Stromal cell of bone marrow (primary cell): ENCODE results near the gene MYCBPAP.

Experiments
- DNase-seq: peaks from one replicate; pipeline ENCODE4 v3.0.0-alpha.2; 2012; ENCODE audit warnings: low read depth

MYCBPAP gene

DNA sequence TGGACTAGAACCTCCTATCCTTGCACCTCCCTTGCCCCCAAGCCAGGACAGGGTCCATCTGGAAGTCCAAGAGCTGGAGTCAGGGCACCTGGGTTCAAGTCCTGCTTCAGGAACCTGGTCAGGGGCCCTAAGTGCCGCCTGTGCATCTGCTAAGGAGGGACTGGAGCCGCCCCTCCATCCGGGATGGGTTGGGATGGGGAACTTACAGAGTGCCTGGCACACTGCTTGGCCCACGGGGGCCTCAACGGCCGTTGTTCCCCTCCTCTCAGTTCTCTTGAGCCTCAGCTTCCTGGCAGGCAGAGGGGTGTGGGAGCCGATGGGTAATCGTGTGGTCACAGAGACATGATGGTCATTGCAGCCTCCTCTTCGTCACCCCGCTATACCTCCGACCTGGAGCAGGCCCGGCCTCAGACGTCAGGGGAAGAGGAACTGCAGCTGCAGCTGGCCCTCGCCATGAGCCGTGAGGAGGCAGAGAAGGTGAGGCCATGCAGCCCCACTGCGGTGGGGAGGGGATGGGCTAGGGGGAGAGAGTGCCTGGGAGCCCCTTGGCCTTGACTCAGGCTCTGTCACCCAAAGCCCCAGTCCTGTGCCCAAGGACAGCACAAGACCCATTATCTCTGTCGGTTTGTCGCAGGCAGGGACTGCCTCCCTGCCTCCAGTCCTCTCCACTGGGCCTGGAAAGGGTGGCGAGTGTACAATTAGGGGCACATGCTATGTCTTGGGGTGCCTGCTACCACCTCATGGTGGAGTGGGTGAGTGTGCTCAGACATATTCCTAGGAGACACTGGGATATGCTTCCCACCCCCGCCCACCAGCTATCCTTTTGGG, 29.7 kb downstream of the MYCBPAP start:
- no peak for DNase-seq

DNA sequence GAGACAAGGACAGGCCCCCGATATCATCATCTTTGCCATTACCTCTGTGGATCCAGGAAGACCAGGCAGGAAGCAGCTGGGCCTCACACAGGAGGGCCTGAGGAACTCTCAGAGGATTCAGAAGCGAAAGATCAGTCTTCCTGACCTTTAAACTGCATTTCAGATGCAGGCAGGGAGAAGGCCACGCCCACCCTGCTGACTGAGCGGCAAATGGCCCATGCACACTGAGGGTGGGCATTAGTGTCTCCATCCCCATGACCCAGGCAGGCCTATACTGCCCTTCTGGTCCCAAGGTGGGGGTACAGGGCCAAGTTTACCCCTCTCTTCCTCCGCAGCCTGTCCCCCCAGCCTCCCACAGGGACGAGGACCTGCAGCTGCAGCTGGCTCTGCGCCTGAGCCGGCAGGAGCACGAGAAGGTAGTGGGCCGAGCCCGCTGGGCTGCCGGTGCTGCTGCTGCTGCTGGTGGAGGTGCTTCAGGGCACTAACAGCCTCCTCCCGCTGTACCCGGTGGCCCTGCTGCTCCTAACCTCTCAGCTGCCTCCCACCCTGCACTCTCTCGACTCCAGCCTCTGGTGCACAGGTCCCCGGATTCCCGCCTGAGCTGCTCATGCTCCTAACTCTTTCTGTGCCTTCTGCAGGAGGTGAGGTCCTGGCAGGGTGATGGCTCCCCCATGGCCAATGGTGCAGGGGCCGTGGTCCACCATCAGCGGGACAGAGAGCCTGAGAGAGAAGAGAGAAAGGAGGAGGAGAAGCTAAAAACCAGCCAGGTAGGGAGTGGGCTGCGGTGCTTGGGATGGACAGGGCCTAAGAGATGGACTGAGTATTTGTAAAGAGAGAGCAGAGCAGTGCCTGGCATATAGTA, 30.5 kb downstream of the MYCBPAP start:
- DNase-seq: no peak

DNA sequence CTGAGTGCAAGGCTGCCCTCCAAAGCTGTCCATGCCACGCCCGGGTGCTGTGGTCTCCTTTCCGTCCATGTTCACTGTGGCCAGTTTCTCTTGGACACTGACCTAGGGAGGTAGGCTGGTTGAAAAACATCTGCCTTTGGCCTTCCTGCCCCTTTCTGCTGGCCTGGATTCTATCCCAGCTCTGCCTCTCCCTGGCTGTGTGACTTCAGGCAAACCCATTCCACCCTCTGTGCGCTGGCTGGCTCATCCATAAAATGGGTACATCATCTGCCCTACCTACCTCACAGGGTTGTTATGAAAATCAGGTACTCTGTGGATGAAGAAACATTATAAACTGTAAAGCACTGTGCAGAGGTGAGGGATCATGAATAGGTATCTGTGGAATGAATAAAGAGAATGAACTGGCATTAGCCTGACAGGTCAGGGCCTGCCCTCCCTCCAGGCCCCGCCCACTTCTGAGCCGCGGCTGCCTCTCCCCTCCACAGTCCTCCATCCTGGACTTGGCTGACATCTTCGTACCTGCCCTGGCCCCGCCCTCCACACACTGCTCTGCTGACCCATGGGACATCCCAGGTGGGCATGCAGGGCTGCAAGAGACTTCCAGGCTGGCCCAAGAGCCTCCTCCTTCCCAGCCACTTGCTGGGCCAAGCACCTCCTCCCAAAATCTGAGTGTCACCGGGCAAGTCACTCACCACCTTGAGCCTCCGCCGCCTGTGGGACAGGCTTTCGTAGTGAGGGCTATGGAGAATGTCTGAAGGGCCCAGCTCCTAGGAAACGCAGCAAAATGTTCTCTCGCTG, 31.7 kb downstream of the MYCBPAP start:
- no peak for DNase-seq

DNA sequence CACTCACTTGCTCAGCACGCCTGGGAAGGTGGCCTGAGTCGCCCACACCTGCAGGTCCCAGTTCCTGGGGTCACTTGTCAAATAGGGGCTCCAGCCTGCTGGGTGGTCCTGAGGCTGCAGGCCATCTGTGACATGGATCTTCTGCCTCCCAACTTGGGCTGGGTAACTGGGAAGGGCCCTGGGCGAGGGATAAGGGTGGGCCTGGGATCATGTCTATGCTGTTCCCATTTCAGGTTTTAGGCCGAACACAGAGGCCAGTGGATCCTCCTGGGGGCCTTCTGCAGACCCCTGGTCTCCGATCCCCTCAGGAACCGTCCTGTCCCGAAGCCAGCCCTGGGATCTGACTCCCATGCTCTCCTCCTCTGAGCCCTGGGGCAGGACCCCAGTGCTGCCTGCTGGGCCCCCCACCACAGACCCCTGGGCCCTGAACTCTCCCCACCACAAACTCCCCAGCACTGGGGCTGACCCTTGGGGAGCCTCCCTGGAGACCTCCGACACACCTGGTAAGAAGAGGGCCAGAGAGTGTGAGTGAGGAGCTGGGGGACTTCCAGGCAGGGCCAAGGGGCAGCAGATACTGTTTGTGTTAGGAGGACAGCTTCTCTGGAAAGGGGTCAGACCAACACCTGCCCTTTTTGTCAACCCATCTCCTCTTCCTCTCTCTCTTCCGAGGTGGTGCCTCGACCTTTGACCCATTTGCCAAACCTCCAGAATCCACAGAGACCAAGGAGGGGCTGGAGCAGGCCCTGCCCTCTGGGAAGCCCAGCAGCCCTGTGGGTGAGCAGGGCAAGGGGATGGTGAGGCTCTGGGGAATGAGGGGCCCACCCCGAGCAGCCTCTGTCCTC, 32.5 kb downstream of the MYCBPAP start:
- no peak for DNase-seq

DNA sequence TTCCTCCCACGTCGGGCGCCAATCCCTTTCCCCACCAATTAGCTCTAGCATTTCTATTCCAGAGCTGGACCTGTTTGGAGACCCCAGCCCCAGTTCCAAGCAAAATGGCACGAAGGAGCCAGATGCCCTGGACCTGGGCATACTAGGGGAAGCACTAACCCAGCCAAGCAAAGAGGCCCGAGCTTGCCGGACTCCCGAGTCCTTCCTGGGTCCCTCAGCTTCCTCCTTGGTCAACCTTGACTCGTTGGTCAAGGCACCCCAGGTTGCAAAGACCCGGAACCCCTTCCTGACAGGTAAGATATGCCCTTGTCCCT, 33.1 kb downstream of the MYCBPAP start:
- no peak for DNase-seq

DNA sequence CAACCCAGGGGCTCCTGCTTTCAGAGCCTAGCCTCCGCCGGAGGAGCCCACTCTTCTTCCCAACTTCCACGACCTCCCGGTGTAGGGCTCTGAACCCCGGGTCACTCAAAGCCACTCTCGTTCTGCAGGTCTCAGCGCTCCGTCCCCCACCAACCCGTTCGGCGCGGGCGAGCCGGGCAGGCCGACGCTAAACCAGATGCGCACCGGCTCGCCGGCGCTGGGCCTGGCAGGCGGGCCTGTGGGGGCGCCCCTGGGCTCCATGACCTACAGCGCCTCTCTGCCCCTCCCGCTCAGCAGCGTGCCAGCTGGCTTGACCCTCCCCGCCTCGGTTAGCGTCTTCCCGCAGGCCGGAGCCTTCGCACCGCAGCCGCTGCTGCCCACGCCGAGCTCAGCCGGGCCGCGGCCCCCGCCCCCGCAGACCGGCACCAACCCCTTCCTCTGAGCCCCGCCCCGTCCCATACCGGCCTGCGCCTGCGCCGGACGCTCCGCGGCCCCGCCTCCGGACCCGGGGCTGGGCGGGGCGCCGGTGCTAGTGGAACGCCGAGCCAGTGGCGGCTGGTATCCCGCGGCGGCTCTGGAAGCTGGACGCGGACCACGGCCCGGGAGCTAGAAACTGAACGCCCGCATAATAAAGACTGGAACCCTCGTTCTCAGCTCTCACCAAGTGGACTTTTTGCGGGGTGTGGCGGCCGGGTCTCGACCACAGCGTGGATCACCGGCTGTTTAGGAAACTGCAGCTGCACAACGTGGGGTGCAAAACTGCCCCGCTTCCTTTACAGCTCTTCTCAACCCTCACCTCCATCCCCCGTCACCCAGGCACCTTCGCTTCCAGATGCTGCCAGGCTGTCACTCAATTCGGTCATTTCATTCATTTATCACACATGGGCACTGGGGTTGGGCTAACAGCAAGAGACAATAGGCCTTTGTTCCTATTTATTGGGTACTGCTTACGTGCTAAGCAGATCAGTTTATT, 33.8 kb downstream of the MYCBPAP start:
- DNase-seq: peak; percentile 65

DNA sequence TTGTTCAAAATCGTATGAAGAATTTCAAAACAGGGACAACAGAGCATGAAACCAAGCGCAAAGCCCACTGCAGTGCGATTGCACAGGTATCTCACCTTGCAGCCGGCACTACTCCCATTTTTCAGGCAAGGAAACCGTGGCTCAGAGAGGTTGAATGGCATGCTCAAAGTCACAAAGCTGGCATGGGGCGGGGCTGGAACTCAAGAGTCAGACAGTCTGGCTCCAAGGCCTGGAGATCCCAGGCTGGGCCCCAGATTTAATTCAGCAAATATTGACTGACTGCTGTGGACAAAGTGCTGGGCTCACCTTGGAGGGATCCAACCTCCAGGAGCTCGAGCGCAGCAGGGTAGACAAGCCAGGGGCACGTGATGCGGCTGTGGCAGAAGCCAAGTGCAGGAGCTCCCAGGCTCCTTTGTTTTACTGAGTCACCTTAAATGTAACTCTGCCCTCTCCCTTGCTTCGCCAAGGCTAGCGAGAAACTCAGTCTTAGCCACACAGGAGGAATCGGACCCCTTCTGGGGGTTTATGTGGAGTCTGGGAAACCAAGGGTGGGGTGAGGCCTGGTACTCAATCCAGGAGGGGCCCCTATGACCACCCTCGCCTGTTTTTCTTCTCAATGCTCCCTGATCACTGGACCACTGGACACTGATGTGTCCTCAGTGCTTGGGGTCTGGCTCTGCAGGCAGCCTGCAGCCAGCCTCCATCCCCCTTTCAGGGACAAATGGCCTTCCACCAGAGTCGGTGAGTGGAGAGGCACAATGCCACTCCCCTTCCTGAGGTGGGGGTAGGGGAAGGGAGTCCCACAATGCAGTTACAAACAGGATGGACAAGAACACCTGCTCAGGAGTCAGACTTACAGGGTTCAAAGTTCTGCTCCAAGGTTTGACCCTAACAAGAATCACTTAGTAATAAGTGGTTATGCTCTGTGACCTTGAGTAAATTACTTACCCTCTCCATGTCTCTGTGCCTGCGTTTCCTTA, 34.8 kb downstream of the MYCBPAP start:
- no peak for DNase-seq

DNA sequence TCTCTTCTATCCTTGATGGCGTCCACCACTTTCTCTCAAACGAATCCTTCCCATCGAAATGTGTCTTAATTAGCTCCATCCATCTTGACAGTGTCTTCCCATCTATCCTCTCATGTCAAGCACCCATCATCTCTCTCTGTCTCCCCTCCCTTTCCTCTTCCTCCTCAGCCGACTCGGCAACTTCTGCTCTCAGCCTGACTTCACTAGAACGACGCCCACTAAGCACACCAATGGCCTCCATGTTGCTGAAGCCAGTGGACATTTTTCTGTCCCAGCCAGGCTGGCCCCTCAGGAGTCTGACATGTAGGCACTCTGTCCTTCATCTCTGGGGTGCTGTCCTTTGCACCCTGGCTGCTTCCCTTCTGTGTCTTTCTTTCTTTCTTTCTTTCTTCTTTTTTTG, 36.3 kb downstream of the MYCBPAP start:
- no peak for DNase-seq

DNA sequence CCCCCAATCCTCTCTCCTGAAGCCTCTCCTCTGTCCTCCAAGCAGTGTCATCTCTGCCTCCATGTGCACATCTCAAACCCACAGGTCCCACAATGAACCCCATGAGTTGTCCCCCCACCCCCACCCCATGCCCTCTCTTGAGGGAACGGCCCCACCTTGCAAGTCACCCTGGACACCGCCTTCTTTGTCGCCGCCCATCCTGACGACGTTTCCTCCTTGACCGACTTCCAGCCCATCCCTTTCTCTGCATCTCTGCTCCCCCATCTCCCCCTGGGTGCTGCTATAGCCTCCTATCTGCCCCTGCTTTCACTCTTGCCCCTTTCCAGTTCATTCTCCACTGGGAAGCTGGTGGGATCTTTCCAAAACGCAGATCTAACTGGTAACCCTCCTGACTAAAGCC, 37.1 kb downstream of the MYCBPAP start:
- DNase-seq: no peak

DNA sequence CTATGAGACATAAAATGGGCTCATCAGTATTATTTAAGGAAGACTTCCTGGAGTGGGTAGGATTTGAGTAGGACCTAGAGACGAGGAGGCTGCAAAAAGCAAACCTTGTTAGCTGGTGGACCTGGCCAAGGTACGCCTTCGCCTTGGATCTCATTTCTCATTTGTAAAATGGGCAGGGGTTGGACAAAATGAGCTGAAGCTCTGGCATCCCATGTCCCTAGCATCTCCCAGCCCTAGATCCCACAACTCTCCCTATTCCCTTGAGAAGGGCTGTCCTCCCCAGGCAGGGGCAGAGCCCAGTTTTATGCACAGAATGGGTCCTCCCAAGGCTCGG, 38.4 kb downstream of the MYCBPAP start:
- no peak for DNase-seq

DNA sequence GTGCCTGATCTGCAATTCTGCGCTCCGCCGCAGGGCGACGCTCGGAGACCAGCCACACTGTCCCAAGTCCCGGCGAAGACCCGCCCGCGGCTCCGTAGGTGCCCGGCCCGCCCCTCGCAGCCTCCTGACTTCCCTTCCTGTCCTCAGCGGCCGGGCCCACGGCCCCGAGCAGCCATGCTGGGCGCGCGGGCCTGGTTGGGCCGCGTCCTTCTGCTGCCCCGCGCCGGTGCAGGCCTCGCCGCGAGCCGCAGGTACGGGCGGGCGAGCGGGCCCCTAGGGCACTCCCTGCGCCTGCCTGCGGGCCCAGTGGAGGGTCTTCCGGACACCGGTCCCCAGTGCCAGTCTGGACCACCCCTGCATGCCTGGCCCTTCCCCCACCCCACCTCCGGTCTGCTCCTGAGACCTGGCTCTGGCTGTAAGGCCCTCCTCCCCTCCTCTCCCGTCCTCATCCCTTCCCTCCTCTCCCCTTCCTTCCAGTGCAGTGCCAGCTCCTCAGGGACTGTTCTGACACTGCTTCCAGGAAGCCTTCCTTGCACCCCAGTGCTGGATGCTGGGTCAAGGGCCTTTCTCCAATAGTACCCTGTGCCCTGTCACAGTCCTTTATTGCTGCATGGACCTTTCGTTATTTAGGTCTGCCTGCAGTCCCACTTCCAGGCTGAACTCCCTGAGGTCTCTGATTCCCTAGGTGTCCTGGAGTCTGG, 38.9 kb downstream of the MYCBPAP start, which contains the start of gene SPATA20:
TSS of gene SPATA20 (plus strand) at position 140 of the 701 bp plus-strand sequence. CDS start at position 175, 35 bp downstream.
- DNase-seq: peak; percentile 81

DNA sequence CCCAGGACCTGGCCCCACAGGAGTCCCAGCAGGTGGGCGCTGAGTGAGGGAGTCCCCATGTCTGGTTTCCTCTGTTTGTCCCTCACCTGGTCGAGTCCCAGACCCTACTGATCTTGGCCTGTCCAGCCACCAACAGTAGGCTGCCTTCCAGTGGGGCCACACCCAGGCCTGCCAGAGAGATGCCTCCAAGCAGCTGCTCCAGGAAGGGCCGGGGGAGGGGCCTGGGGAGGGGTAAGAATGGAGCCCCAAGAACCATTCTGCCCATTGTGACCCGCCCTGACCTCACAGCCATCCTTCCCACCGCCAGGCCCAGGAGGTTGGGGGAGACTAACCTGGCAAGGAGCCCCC, 39.5 kb downstream of the MYCBPAP start:
- DNase-seq: no peak

DNA sequence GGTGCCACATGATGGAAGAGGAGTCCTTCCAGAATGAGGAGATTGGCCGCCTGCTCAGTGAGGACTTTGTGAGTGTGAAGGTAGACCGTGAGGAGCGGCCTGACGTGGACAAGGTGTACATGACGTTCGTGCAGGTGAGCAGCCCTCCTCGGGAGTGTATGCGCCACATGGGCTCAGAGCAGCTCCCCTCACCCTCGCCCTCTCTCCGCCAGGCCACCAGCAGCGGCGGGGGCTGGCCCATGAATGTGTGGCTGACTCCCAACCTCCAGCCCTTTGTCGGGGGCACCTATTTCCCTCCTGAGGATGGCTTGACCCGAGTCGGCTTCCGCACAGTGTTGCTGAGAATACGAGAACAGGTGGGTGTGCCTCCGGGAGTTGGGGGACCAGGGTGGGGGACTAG, 40.6 kb downstream of the MYCBPAP start:
- no peak for DNase-seq

DNA sequence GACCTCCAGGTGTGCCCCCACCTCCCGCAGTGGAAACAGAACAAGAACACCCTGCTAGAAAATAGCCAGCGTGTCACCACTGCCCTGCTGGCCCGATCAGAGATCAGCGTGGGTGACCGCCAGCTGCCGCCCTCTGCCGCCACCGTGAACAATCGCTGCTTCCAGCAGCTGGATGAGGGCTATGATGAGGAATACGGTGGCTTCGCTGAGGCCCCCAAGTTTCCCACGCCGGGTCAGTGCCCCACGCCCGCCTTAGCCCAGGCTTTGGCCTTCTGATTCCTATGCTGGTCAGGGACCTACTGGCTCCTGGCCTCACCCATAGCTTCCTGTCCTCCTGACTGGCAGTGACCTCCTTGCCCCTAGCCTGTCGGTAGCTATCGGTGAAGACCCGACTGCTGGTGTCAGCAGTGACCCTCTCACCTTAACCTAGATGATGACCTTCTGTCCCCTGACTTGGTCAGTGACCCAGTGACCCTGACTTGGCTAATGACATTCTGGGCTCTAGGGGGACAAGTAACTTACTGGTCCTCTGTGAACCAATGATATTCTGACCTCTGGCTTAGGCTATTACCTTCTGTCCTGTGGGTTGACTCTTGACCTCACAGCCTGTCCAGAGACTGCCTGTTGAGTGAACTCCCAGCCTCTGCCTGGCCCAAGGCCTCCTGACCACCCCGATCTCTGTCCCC, 41.2 kb downstream of the MYCBPAP start:
- no peak for DNase-seq

DNA sequence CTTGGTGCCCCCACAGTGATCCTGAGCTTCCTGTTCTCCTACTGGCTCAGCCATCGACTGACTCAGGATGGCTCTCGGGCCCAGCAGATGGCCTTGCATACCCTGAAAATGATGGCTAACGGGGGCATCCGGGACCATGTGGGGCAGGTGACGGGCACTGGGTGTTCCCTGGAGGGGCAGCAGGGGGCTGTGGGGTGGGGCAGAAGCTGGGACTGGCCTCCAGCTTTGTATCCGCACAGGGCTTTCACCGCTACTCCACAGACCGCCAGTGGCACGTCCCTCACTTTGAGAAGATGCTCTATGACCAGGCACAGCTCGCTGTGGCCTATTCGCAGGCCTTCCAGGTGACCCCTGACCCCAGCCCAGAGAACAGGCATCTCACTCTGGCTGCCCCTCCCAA, 41.7 kb downstream of the MYCBPAP start:
- no peak for DNase-seq

DNA sequence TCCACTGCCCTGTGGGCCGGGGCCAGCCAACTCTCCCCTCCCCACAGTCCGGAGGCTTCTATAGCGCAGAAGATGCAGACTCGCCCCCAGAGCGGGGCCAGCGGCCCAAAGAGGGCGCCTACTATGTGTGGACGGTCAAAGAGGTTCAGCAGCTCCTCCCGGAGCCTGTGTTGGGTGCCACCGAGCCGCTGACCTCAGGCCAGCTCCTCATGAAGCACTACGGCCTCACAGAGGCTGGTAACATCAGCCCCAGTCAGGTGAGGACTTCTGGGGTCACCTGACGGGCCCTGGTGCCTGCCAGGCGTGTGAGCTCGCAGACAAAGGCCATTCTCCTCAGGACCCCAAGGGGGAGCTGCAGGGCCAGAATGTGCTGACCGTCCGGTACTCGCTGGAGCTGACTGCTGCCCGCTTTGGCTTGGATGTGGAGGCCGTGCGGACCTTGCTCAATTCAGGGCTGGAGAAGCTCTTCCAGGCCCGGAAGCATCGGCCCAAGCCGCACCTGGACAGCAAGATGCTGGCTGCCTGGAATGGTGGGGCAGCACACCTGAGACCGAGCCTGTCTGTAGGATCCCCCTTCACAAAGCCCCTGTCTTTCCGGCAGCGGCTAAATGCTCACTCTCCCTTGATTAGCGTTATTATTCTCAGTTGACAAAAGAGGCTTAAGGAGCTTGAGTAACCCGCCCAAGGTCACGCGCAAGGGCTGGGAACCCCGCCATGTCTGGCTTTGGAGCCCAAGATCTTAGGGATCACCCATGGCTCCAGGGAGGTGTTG, 42.6 kb downstream of the MYCBPAP start:
- DNase-seq: peak; percentile 66

DNA sequence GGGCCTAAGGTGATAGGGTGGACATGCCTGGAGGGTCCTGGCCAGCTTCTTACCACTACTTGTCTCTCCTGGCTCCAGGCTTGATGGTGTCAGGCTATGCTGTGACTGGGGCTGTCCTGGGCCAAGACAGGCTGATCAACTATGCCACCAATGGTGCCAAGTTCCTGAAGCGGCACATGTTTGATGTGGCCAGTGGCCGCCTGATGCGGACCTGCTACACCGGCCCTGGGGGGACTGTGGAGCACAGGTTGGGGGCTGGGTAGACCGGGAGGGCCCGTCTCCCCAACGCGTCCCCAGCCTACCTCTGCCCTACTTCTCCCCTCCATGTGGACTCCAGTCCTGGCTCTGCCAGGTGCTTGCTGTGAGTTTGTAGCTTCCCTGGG, 43.2 kb downstream of the MYCBPAP start:
- no peak for DNase-seq
